Measurements from ENCODE around the gene FKBP11. TPM values are rescaled to one million over a fixed set of nuclear protein-coding genes. Genes with fewer than 3 reads are reported as not detected.
A peak's percentile ranks its signal among the peaks of the same experiment; 100 is the strongest.

Gene FKBP11
- polyA plus RNA-seq, 3 donors = 16.4 to 19.8 (median 18.3) TPM

DNA sequence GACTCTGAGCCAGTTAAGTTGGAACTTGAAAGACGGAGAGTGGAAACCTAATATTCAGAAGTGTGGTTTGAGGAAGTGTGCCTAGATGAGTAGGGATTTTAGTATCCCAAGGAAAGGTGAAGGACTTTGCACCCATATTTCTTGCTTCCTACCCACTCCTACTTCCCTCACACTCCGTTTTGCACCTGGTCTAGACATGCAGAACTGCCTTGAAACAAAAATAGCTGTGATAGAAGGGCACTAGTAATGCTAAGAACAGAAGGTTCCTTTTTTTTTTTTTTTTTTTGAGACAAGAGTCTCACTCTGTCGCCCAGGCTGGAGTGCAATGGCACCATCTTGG is 32.7 kb upstream of the FKBP11 start:
- no peak for DNase-seq

DNA sequence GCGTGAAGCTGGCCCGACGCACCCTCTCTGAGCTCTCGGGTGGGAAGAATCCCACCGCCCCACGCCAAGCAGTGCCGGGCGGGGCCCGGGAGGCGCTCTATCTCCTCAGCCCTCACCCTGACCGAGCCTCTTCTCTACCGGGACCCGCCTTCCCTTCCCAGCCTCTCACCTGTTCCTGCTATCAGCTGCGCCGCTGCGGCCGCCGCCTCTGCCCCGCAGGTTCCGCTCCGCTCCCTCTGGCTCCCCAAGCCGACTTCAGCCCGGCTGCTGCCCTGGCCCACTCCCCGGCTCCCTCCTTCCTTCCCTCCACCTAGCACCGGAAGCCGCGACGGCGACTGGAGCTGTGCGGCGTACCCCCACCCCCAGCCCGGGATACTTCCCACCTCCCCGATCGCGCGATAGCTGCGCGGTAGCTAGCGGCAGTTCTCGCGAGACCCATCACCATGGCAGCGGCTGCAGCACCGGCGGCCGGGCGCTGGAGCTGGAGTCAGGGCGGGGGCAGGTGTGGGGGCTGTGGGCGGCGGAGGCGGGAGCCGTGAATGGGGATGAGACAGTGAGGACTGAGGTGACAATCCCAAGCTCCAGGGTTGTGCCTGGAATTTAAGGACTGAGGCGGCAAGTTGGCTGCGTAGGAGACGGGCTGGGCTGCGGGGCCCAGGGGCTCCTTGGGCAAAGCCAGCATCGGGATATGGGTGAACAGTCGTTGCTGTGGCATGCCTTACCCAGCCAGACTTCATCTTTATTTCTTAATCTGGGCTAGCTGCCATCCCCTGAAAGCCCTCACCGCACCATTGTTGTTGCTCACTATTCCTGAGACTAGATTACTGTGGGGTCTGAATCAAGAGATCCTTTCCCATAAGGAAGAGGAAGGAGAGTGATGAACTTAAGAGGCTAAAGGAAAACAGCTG is 32.1 kb upstream of the FKBP11 start, which contains the start of gene ARF3:
TSS of gene ARF3 (minus strand) at position 347 of the 908 bp plus-strand sequence. CDS start 16,392 bp downstream, outside the sequence.
- peak; percentile 96 for DNase-seq

DNA sequence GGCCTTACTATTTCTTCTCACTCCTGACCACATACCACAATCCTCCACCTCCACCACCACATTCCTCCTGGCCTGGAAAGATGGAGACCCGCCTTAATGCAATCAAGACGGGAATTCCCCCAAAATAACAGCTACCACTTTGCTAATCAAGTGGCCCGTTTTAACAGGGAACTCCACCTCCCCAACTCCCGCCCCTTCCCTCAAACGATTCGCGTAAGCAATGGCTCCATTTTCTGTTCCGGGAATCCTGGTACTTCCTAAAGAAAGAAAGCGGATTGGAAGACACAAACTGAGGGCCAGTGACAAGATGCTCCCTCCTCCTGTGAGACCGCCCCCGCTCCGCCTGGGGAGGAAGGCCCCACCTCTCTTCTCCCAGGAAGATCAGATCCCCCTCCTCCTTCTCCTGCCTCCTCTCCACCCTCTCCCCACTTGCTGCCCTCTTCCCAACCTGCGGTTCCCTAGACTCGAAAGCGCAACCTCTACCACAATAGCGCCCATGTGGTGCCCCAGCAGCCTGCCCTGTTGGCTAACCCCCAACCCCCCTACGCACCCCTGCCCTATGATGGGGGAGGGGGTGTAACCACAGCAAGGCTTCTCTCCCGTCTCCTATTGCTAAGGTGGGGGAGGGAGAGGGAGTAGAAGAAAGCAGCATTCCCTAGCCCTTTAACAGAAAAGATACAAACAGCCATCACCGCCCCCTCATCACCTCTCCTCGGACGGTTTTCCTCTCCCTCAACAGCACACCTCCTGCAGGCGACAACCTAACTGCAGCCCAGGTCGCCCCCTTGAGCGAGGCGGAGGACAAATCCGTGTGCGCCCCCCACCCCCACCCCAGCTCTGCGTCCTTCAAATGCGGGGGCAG is 31.2 kb upstream of the FKBP11 start:
- peak; percentile 92 for DNase-seq

DNA sequence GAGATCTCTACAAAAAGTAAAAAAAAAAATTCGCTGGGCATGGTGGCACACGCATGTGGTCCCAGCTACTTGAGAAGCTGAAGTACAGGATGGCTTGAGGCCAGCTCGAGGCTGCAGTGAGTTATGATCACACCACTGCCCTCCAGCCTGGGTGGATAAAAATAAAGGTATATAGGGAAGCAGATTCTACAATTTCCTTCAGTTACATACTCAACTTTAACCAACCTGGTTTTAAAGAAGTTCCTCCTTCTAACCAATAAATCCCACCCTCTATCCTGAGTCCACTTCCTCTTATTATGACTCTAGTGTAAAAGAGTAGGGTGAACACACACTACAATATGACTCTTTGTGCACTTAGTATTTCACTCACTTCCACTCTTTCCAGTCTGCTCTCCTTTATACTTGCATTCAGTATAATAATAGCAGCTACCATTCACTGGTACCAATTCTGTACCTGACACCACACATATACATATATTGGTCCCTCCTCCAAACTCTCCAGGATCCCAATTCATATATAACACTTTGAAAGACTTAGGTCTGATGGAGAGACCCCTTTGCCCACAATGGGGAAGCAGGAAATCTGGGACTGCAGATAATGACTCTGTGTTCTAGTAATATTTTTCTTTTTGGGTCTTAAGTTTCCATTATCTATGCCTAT is 29.7 kb upstream of the FKBP11 start:
- DNase-seq = no peak

DNA sequence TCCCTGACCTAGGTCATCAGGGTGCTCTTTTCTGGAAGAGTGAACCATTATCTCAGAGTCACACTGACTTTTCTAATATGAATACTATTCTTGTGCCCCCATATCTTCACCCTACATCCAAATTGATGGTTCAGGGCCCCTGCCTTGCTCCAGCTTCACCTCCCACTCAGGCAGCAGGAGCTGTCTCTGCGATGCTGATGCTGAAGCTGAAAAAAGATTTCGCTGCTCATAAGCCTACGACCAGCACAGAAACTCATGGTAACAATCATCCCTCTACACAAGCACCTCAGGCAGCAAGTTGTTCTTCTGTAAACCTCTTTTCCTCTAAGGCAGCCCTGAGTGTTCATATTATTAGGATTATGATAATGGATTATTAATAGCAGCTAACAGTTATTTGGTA is 28.8 kb upstream of the FKBP11 start:
- DNase-seq = no peak

DNA sequence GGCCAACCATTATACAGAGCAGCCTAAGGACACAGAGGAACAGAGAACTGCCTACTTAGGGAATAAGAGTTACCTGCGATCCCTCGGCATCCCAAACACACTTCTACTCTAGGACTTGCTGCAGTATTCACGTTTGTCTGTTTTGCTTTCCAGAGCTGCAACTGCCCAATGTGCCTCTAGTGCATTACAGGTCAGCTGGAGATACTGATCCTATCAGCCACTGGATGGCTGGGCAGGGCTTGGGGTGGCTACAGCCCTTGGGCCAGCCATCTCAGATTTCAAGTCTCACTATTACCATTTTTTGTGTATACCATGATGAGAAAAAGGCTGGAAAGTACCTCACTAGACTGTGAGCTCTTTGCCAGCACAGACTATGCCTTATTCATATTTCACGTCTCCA is 27.4 kb upstream of the FKBP11 start:
- no peak for DNase-seq

DNA sequence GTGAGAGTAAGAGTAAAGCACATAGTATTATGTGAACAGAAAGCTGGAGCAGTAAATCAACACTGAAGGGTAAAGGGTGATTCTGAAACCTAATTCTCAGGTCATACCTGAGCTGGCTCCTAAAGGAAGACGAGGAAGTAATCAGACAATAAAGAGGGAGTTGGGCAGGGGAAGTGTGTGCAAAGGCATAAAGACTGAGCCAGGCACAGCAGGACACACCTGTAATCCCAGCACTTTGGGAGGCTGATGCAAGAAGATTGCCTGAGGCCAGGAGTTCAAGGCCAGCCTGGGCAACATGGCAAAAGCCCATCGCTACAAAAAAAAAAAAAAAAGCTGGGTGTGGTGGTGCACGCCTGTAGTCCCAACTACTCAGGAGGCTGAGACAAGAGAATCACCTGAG is 22.4 kb upstream of the FKBP11 start:
- no peak for DNase-seq

DNA sequence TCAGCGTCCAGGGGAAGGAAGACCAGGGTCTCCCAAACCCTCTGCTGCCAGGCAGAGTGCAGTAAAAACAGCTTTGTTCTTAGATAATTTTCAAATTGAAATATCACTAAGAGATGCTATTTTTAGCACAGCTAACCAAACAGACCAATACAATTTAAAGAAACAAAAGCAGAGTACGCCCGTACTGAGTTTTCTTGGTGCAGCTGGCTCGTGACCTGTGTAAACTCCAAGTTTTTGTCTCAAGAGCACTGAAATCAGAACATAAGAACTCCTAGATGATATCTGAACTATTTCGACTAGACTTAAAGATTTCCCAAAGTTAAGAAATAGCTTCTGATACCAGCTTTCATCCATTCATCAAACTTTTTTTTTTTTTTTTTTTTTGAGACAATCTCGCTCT is 21.7 kb upstream of the FKBP11 start:
- no peak for DNase-seq

DNA sequence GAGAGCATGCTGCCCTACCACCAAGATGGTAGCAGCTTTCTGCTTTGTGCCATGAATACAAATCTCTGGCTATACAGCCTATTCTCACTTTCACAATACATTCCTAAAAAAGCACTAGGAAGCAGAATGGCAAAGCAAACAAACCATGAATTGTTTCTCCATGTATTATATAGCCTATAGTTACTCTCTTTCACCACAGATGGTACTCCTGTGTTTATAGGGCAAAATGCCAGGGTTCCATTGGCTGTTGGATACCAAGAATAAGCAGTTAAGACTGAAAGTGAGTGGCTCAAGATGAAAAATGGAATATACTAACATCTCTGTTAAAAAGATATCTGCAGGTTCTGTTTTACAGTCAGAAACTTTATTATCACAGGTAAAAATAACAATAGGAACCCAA is 20.9 kb upstream of the FKBP11 start:
- DNase-seq = no peak

DNA sequence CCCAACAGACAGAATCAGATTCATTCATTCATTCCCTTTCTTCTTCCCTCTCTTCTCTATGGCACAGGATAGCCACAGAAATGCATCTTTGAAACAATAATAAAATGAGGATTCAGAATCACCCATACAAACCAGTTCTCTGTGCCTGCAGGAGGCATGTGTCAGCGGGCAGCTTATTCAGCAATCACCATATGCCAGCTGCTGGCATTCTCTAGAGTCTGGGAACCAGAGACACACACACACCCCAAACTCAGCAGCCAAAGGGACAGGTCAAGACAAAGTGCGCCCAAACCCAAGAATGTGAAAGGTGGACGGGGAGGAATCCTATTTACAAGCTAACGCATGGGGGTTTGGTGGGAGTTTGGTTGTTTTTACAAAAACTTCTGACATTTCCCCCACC is 17.9 kb upstream of the FKBP11 start:
- DNase-seq = no peak

DNA sequence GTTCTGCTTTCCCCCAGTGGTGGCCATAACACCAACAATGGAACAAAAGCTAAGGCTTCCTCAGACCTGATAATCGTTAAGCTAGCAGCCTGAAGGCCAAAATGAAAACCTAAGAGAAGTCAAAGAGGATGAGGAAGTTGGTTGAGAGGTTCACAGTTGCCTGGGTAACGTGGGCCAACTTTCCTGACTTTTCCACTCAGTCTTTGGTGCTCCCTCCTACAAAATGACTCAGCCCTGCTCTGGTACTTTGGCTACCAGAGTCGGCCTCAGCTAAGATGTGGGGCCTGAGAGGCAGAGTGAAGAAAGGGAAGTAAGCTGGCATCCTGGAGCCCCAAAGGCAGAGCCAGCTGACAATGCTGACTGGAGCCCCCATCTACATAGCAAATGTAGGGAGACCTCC is 14.9 kb upstream of the FKBP11 start:
- no peak for DNase-seq

DNA sequence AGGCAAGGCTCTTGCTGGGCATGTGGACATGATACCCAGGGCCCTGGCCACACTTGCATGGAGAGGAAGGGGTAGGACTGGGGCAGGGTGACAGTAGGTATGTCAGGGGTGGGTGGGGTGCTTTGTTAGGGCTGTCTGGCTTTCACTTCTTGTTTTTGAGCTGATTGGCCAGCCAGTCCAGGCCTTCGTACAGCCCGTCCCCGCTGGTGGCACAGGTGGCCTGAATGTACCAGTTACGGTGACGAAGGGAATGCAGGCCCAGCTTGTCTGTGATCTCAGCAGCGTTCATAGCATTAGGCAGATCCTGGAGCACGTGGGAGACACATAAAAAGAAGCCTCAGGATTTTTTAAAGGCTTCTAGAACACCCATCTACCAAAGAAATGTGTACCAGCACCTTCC is 13.5 kb upstream of the FKBP11 start:
- DNase-seq = no peak

DNA sequence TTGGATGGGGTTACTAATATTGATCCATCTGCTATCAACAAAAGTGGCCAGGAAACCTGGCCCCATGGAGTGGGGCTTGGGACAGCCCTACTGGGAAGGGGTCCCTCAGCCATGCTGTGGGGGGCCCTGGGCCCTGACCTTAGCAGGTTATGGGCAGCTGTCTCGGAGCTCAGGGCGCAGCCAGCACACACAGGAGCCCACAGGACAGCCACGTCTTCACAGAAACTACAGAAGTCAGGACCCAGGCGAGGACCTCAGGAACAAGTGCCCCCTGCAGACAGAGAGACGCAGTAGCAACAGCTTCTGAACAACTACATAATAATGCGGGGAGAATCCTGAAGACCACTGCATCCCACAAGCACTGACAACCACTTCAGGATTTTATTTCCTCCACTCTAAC is 11.9 kb upstream of the FKBP11 start:
- no peak for DNase-seq

DNA sequence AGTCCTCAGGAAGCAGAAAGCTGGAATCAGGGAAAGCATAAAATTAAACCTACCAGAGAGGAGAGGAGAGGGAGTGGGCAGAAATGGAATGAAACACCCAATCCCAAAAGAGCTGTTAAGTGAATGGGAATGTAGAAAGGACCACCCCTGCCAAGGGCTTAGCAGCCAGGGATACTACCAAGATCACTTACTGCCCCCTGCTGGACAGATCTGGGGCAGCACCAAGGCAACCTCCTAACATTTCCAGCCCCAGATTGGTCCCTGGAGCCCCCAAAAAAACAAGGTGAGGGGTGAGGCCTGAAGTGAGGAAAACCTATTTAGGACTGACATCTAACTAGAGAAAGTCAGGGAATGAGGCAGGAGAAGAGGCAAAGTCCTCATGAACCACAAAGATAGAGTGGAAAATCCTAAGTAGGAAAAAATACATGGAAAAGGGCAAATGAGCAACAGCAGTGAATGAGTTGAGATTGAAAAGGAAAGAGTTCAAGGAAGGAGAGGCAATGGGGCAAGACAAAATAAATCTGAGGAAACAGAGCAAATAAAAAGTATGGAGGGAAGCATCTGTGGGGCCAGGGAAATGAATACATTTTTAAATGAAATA is 11.2 kb upstream of the FKBP11 start:
- peak; percentile 54 for DNase-seq

DNA sequence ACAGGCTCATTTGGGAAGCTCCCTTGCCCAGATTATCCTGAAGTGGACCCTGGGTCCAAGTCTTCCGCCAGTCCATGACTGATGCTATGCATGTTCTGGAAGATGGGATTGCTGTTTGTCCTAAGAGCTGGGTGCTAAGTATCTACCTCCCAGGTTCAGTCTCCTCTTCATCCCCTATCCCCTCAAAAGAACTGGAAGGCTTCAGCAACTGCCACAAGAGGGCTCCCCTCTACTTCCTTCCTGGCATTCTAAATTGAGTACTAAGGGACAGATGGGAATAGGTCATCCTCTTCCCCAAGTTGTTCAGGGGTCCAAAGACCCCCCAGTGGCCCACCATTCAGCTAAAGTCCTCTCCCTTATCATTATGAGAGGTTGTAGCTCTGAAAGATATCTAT is 9.0 kb upstream of the FKBP11 start:
- no peak for DNase-seq

DNA sequence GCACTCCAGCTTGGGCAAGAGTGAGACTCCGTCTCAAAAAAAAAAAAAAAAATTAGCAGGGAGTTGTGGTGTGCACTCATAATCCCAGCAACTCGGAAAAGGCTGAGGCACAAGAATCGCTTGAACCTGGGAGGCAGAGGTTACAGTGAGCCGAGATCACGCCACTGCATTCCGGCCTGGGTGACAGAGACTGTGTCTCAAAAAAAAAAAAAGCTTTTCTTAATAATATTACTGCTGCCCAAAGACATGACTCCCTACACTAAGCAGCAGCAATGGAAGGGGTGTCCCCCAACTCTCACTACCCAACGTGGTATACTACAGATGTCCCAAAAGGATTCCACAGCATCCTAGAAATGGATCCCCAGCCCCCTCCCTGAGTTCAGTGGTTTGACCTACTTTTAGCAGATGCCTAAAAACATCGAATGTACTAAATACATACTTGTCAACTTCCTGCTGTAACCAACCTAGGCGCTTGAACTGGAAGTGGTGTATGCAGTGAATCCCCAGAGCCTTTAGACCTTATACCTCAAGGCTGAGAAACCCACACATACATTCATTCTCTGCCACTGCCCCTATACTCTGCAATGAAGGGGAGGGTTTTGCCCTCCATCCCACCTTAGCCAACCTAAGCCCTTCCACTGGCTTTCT is 8.5 kb upstream of the FKBP11 start:
- DNase-seq = no peak

DNA sequence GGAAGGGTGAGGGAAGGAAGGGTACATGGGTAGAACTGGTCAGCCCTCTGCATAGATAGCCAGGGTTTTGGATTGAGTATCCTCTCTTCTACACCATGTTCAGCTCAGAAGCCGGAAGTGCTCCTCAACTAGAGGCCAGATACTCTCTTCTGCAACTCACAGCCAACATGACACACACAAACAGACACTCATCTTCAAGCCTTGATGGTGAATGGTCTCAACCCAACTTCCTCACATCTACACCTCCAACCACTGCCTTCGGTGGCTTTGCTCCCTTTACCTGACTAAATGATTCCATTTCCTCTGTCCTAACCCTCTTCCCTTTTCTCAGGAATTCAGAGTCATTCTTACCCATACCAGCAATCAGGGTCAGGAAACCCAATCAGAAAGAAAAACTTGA is 7.6 kb upstream of the FKBP11 start:
- no peak for DNase-seq

DNA sequence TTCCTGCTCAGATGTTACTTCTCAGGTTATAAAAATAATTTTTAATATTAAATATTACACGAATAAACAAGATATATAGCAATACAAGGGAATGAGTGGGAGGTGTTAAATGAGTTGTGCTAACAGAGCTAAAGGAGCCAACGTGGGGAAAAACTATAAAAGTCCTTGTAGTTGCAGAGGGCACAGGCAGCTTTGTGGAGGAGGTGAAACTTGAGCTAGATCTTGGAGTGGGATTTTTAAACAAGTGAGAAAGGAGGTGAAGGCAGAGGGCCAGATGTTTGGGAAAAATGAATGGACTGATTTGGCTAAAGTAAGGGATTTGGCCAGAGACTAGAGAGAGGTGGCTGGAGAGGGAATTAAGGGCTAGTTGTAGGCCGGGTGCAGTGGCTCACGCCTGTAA is 5.2 kb upstream of the FKBP11 start:
- no peak for DNase-seq

DNA sequence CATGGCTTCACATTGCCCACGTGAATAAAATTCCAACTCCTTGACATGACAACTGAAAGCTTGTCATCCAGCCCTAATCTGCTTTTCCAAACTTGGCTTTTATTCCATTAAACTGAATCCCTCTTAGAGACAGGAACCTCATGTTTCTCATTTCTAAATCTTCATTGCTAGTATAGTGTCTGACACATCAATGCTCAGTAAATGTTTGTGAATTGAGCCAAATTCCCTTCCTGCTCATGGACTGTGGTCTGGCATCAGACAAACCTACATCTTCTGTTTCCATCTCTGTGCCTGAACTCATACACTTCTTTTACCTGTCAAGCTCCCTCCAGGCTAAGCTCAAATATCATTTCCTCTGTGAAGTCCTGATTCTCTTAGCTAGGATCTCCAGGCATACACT is 4.3 kb upstream of the FKBP11 start:
- no peak for DNase-seq

DNA sequence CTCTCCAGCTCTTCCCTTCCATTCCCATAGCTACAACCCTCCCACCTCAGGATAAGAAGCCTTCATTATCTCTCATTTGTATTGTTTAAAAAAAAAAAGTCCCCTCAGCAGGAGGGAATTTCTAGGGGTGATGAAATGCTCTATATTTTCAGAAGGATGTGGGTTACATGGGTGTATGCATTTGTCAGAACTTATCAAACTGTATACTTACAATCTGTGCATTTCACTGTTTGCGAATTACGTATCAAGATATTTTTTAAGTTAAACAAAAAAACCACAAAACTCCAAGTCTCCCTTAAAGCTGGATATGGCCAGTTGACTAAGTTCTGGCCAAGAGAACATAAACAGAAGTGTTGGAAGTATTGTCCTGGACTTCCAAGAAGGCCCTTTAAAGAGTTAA is 2.0 kb upstream of the FKBP11 start:
- no peak for DNase-seq

DNA sequence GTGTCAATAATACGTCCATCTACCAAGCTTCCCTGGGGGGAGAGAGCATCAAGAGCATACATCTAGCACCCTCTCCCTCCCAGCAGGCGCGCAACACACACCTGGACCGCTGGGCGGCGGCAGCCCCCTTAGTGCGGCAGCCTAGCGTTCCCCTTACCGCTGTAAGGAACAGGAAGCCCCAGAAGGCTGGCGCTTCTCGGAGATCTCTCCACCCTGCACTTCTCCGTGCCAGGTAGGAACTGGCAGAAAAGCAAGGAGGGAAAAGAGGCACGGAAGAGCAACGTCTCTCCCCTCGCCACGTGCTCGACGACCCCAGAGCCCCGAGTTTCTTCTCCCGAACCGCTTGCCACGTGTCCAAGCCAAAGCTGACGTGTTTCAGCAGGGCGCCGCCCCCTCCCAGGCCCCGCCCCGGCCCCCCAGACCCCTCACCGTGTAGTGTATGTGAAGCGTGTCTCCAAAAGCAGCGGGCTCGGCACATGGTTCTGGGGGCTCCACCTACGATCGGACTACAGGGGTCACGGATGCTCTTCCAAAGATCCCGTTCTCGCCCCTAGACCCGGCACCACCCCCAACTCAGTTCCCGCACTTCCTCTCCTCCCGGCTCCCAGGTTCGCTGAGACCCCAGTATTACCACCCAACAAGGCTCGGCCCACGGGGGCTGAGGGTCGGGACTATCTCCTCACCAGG is 532 bp downstream of the FKBP11 start:
- DNase-seq = peak; percentile 57
